ENCODE data around the gene PTPRN2. TPM values are rescaled to one million over a fixed set of nuclear protein-coding genes. Genes with fewer than 3 reads are reported as not detected.

Gene PTPRN2
- total RNA-seq, 1 experiment from 2014 or later = 1.1 TPM

DNA sequence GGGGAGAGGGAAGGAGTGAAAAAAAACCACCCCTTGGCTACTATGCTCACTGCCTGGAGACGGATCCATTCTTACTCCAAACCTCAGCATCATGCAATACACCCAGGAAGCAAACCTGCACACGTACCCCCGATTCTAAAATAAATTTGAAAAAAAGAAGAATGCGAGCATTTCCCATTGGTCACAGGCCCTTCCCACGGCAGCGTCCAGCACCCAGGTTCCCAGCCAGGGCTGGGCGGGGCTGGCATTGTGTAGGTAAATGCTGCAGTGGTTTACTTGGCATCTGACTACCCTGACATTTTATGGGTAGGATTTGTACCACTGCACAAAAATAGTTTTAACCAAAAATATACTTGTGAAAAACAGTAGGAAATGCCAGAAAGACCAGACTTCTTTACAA lies 831.9 kb downstream of the PTPRN2 start:
- no peaks in the 10 kb centered on the region; the same call in 1 of the 2 replicates for H3K27me3 ChIP-seq (ENCODE audit: control insufficient read depth, insufficient read depth, low read length)
- intact Hi-C loops (cut with micrococcal nuclease; ENCODE audit: unreplicated experiment) (no loop called here), in situ Hi-C loops (cut with HindIII; ENCODE audit: low pct_unique_long_range_greater_than_20kb, low sequenced_read_pairs) (no loop called here)
- ChIA-PET CTCF (no interaction called here), POLR2A (no interaction called here)
- no peak overlapping the region for H3K4me3 ChIP-seq (ENCODE audit: low read depth in 2 of 2, low read length in 2 of 2)
- H3K36me3 ChIP-seq (ENCODE audit: control insufficient read depth, insufficient read depth, low read length) = no peaks in the 10 kb centered on the region
- TF ChIP-seq SIN3A (IDR thresholded peaks at IDR 0.05; ENCODE audit: borderline replicate concordance, insufficient read depth, low read depth, low read length) (no peak), POLR2AphosphoS5 (IDR thresholded peaks at IDR 0.05; ENCODE audit: low read depth, low read length) (no peak), TCF7L2 (IDR thresholded peaks at IDR 0.05; ENCODE audit: low read depth, low read length) (no peak)
- TF ChIP-seq, protein P1, sequence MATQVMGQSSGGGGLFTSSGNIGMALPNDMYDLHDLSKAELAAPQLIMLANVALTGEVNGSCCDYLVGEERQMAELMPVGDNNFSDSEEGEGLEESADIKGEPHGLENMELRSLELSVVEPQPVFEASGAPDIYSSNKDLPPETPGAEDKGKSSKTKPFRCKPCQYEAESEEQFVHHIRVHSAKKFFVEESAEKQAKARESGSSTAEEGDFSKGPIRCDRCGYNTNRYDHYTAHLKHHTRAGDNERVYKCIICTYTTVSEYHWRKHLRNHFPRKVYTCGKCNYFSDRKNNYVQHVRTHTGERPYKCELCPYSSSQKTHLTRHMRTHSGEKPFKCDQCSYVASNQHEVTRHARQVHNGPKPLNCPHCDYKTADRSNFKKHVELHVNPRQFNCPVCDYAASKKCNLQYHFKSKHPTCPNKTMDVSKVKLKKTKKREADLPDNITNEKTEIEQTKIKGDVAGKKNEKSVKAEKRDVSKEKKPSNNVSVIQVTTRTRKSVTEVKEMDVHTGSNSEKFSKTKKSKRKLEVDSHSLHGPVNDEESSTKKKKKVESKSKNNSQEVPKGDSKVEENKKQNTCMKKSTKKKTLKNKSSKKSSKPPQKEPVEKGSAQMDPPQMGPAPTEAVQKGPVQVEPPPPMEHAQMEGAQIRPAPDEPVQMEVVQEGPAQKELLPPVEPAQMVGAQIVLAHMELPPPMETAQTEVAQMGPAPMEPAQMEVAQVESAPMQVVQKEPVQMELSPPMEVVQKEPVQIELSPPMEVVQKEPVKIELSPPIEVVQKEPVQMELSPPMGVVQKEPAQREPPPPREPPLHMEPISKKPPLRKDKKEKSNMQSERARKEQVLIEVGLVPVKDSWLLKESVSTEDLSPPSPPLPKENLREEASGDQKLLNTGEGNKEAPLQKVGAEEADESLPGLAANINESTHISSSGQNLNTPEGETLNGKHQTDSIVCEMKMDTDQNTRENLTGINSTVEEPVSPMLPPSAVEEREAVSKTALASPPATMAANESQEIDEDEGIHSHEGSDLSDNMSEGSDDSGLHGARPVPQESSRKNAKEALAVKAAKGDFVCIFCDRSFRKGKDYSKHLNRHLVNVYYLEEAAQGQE (IDR thresholded peaks at IDR 0.05; ENCODE audit: insufficient read depth in 1 of 2, low read depth in 2 of 2, low read length in 1 of 2) = no peak
- TF ChIP-seq, protein P2, sequence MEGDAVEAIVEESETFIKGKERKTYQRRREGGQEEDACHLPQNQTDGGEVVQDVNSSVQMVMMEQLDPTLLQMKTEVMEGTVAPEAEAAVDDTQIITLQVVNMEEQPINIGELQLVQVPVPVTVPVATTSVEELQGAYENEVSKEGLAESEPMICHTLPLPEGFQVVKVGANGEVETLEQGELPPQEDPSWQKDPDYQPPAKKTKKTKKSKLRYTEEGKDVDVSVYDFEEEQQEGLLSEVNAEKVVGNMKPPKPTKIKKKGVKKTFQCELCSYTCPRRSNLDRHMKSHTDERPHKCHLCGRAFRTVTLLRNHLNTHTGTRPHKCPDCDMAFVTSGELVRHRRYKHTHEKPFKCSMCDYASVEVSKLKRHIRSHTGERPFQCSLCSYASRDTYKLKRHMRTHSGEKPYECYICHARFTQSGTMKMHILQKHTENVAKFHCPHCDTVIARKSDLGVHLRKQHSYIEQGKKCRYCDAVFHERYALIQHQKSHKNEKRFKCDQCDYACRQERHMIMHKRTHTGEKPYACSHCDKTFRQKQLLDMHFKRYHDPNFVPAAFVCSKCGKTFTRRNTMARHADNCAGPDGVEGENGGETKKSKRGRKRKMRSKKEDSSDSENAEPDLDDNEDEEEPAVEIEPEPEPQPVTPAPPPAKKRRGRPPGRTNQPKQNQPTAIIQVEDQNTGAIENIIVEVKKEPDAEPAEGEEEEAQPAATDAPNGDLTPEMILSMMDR (IDR thresholded peaks at IDR 0.05) = no peak
- ATAC-seq (no peak), DNase-seq (ENCODE audit: low read depth, low spot score) (no peak)
- H3K4me1 ChIP-seq (ENCODE audit: control insufficient read depth, insufficient read depth, low read length) = no peaks in the 10 kb centered on the region
- no TSS peak for BruUV-seq (replicated peaks)
- H3K27ac ChIP-seq (ENCODE audit: low read length) = no peak overlapping the region
- no peaks in the 10 kb centered on the region for H3K9me3 ChIP-seq (ENCODE audit: control insufficient read depth, insufficient read depth, low read depth, low read length)

DNA sequence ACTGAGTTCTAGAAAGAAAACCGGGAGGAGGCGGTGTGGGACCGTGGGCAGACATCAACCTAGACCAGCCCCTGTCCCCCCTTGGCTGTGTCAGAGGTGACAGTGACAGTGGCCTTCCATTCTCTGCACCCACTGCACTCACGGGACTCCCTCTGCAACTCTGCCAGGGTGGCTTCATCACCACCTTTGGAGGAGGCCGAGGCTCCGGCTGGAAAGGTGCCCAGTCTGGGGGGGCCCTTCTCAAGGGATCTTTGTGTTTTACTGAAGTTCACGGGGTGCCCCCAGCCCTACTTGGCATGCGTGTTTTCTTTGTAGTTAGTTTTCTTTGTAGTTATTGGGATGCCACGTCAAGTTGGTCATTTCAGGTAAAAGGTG lies 833.2 kb downstream of the PTPRN2 start:
- H3K4me3 ChIP-seq (ENCODE audit: low read depth in 2 of 2, low read length in 2 of 2) = no peak overlapping the region
- H3K36me3 ChIP-seq (ENCODE audit: control insufficient read depth, insufficient read depth, low read length) = no peaks in the 10 kb centered on the region
- DNase-seq (ENCODE audit: low read depth, low spot score) (no peak), ATAC-seq (no peak)
- in situ Hi-C loops (cut with HindIII; ENCODE audit: low pct_unique_long_range_greater_than_20kb, low sequenced_read_pairs) (no loop called here), intact Hi-C loops (cut with micrococcal nuclease; ENCODE audit: unreplicated experiment) (no loop called here)
- no TSS peak for BruUV-seq (replicated peaks)
- POLR2A ChIA-PET = no interaction called here
- H3K9me3 ChIP-seq (ENCODE audit: control insufficient read depth, insufficient read depth, low read depth, low read length) = no peaks in the 10 kb centered on the region
- no peak overlapping the region for H3K27ac ChIP-seq (ENCODE audit: low read length)
- CTCF ChIA-PET = no interaction called here
- TF ChIP-seq, protein P1 (IDR thresholded peaks at IDR 0.05; ENCODE audit: insufficient read depth in 1 of 2, low read depth in 2 of 2, low read length in 1 of 2) = no peak
- TF ChIP-seq, protein P2 (IDR thresholded peaks at IDR 0.05) = no peak
- TF ChIP-seq TCF7L2 (IDR thresholded peaks at IDR 0.05; ENCODE audit: low read depth, low read length) = no peak
- no peak for TF ChIP-seq SIN3A (IDR thresholded peaks at IDR 0.05; ENCODE audit: borderline replicate concordance, insufficient read depth, low read depth, low read length)
- no peak for TF ChIP-seq POLR2AphosphoS5 (IDR thresholded peaks at IDR 0.05; ENCODE audit: low read depth, low read length)
- H3K4me1 ChIP-seq (ENCODE audit: control insufficient read depth, insufficient read depth, low read length) = no peaks in the 10 kb centered on the region
- no peaks in the 10 kb centered on the region; the same call in 1 of the 2 replicates for H3K27me3 ChIP-seq (ENCODE audit: control insufficient read depth, insufficient read depth, low read length)
